GM12878 (cell line): Measurements from ENCODE around the gene MFSD11. TPM values are rescaled to one million over a fixed set of nuclear protein-coding genes. Genes with fewer than 3 reads are reported as not detected.

Source experiments
- ATAC-seq: fragments of 200-7000 bp; cut with Tn5 transposase; 3 replicates; pipeline ENCODE4 v1.9.1; 2020; ENCODE audit warnings: mild to moderate bottlenecking, moderate library complexity
- Bru-seq: library from RNA; stranded (reverse); fragments of 400-500 nt; gene quantifications from one replicate; lab custom pipeline; 2021; lab: Mats Ljungman, UMichigan
- BruChase-seq, 2 experiments: library from RNA; stranded (reverse); fragments of 400-500 nt; gene quantifications; one replicate each; lab custom pipeline; 2021; lab: Mats Ljungman, UMichigan
- BruUV-seq: library from RNA; stranded (reverse); fragments of 400-500 nt; replicated peaks from 2 replicates; lab custom pipeline; 2021; lab: Mats Ljungman, UMichigan
- CTCF ChIA-PET: fragments of 300-600 bp; sonication (Branson Sonifier 250); formaldehyde crosslinking; extraction: SDS; loops from one replicate; lab custom pipeline; 2021; ENCODE audit warnings: inconsistent platforms; lab: Yijun Ruan, JAX
- POLR2A ChIA-PET: fragments of 350-600 bp; formaldehyde crosslinking; extraction: SDS; loops from one replicate; lab custom pipeline; 2021; ENCODE audit warnings: inconsistent platforms; lab: Charles Lee
- RAD21 ChIA-PET: fragments of 300-600 bp; sonication (Branson Sonifier 250); formaldehyde crosslinking; loops from one replicate; lab custom pipeline; 2023; ENCODE audit warnings: antibody characterized with exemption; ENCODE audit not compliant: unreplicated experiment; lab: Charles Lee
- SMC1A ChIA-PET: fragments of 300-600 bp; sonication (Branson Sonifier 250); formaldehyde crosslinking; loops from one replicate; lab custom pipeline; 2023; ENCODE audit not compliant: unreplicated experiment, uncharacterized antibody; lab: Charles Lee
- DNase-seq: peaks from one replicate; pipeline ENCODE4 v3.0.0-alpha.2; 2011; ENCODE audit warnings: low read depth, low spot score
- FAIRE-seq: peaks from 3 replicates; lab custom pipeline; 2011; peaks lifted over from hg19 to GRCh38; lab: Jason Lieb, UNC
- H2AFZ ChIP-seq: 2 replicates; pipeline ENCODE4 v1.6.0; 2011; ENCODE audit warnings: low read depth, low read length, control low read depth; ENCODE audit not compliant: control insufficient read depth
- H3K27ac ChIP-seq: 2 replicates; pipeline ENCODE4 v1.5.1; 2011; ENCODE audit warnings: control low read depth; ENCODE audit not compliant: control insufficient read depth, insufficient read depth
- H3K27me3 ChIP-seq, 2 experiments: replicated peaks in 1 of 2; 2 replicates each; pipeline versions ENCODE4 v1.6.0 to v1.6.1; 2011; ENCODE audit warnings: low read length in 1 of 2; ENCODE audit not compliant: control insufficient read depth in 2 of 2, insufficient read depth in 2 of 2
- H3K36me3 ChIP-seq, 2 experiments: 2 replicates each; pipeline ENCODE4 v1.5.1; 2011; ENCODE audit warnings: low read length in 1 of 2; ENCODE audit not compliant: control insufficient read depth in 2 of 2, insufficient read depth in 2 of 2
- H3K4me1 ChIP-seq: 2 replicates; pipeline ENCODE4 v1.6.1; 2011; ENCODE audit warnings: mild to moderate bottlenecking, low read length, moderate library complexity, mixed read lengths; ENCODE audit not compliant: control insufficient read depth, insufficient read depth
- H3K4me2 ChIP-seq: 2 replicates; pipeline ENCODE4 v1.6.0; 2011; ENCODE audit warnings: control low read depth; ENCODE audit not compliant: control insufficient read depth, insufficient read depth
- H3K4me3 ChIP-seq: fragments of 200-600 bp; sonication (generic); 2 replicates; pipeline ENCODE4 v1.5.1; 2016
- H3K79me2 ChIP-seq: 2 replicates; pipeline ENCODE4 v1.6.0; 2011; ENCODE audit warnings: low read length; ENCODE audit not compliant: control insufficient read depth, insufficient read depth
- H3K9ac ChIP-seq: 2 replicates; pipeline ENCODE4 v1.8.0; 2011; ENCODE audit warnings: low read length, control low read depth, mixed read lengths; ENCODE audit not compliant: control insufficient read depth, insufficient read depth
- H3K9me3 ChIP-seq: replicated peaks from 3 replicates; pipeline ENCODE4 v1.5.1; 2011; ENCODE audit warnings: mild to moderate bottlenecking, low read length; ENCODE audit not compliant: control insufficient read depth, insufficient read depth
- H4K20me1 ChIP-seq: 2 replicates; pipeline ENCODE4 v1.6.0; 2011; ENCODE audit not compliant: control insufficient read depth, insufficient read depth
- BHLHE40 ChIP-seq, 2 experiments: fragments of 450-650 bp in 1 of 2; IDR thresholded peaks; 2 replicates each; pipeline ENCODE4 v1.6.1; 2011 to 2017; ENCODE audit warnings: low read depth in 2 of 2, borderline replicate concordance in 1 of 2, improper control_type of control experiment in 1 of 2, low read length in 1 of 2, mild to moderate bottlenecking in 1 of 2
- PML ChIP-seq: IDR thresholded peaks from 2 replicates; pipeline ENCODE4 v1.6.1; 2012; ENCODE audit warnings: low read length, inconsistent platforms
- SMAD1 ChIP-seq: fragments of 450-650 bp; IDR thresholded peaks from 2 replicates; pipeline ENCODE4 v1.6.1; 2018; ENCODE audit warnings: mild to moderate bottlenecking, low read depth; ENCODE audit not compliant: partially characterized antibody
- STAT3 ChIP-seq: IDR thresholded peaks from 2 replicates; pipeline ENCODE4 v1.6.1; 2011; ENCODE audit warnings: low read depth, low read length, improper control_type of control experiment
- WGBS: methylation state at CpG from one replicate; pipeline ENCODE4 v1.1.6; 2016; ENCODE audit warnings: low lambda C conversion rate; ENCODE audit not compliant: insufficient replicate concordance, insufficient coverage; ENCODE audit errors: missing lambda C conversion rate; 5-methylcytosine and 5-hydroxymethylcytosine counted together
- in situ Hi-C: fragments of 300-500 bp; cut with MboI; formaldehyde crosslinking; loops from 9 replicates; pipeline ENCODE4 v1.14.3; 2018; ENCODE audit warnings: mixed read lengths
- intact Hi-C: fragments of 100-400 bp; cut with micrococcal nuclease; formaldehyde crosslinking; loops from one replicate; pipeline ENCODE4 v1.14.2; 2022; ENCODE audit not compliant: unreplicated experiment
- long read RNA-seq, 2 experiments: library from polyadenylated mRNA; unstranded; transcript quantifications; one replicate each; pipeline ENCODE4 v2.0.0, GENCODE V29; 2019 to 2020
- polyA minus RNA-seq, 3 experiments: library from RNA; depleted of rRNA, polyadenylated mRNA; stranded (reverse); fragments of >200 nt; gene quantifications; 2 replicates each; pipeline ENCODE4 v1.2.3, GENCODE V29; 2011
- polyA plus RNA-seq, 11 experiments: library from polyadenylated mRNA; depleted of rRNA in 4 of 11; unstranded in 6 of 11; stranded (reverse) in 5 of 11; fragments of >200 nt; fragmentation: Nextera tagmentation in 4 of 11; fragmentation: Illumina TruSeq in 1 of 11; extraction: Ambion mirVana in 4 of 11; extraction: Trizol in 1 of 11; gene quantifications; 1 replicate in 1 of 11; 2 replicates in 10 of 11; pipeline versions ENCODE4 v1.2.1 to v1.2.3, GENCODE V29; 2011 to 2016; ENCODE audit warnings: inconsistent platforms in 2 of 11, missing spikeins in 2 of 11, low read depth in 1 of 11
- total RNA-seq, 4 experiments: library from RNA; depleted of rRNA in 3 of 4; stranded (reverse); fragments of >200 nt in 3 of 4; fragmentation: Illumina TruSeq in 1 of 4; extraction: Trizol in 1 of 4; gene quantifications; 2 replicates each; pipeline versions ENCODE4 v1.2.1 to v1.2.3, GENCODE V29; 2013 to 2021
- TF ChIP-seq, protein P1 (sequence below): fragments of 450-650 bp; IDR thresholded peaks from 2 replicates; pipeline ENCODE4 v1.6.1; 2016; ENCODE audit warnings: mild to moderate bottlenecking
- TF ChIP-seq, protein P2 (sequence below): fragments of 450-650 bp; formaldehyde crosslinking; IDR thresholded peaks from 2 replicates; pipeline ENCODE4 v1.4.0; 2020; ENCODE audit warnings: mild to moderate bottlenecking, moderate library complexity
- TF ChIP-seq, protein P3 (sequence below): fragments of 450-650 bp; IDR thresholded peaks from 2 replicates; pipeline ENCODE4 v1.6.1; 2017; ENCODE audit warnings: borderline replicate concordance

The MFSD11 gene
- total RNA-seq (2013; cell fraction: nucleolus; rRNA removed), result 116 TPM in 2 replicates
- total RNA-seq (2014; rRNA removed) (18.9 and 21.1 TPM in 2 replicates), total RNA-seq (2014; rRNA removed; fragmentation: Illumina TruSeq; extraction: Trizol) (13.0 and 13.7 TPM in 2 replicates), total RNA-seq (2021) (13.6 and 13.9 TPM in 2 replicates), polyA plus RNA-seq (2011; rRNA removed) (19.4 TPM in 2 replicates), polyA plus RNA-seq (2014; fragmentation: Illumina TruSeq; extraction: Trizol) (10.0 and 11.0 TPM in 2 replicates), polyA plus RNA-seq (2014; fragmentation: Nextera tagmentation; extraction: Ambion mirVana) (10 to 100 TPM; 11.2 to 15.8 TPM), polyA plus RNA-seq (2014; rRNA removed) (15.3 and 16.5 TPM in 2 replicates), polyA plus RNA-seq (2016; fragmentation: Nextera tagmentation; extraction: Ambion mirVana) (10 to 100 TPM; 17.0 to 19.0 TPM), polyA minus RNA-seq (2011; rRNA and poly(A)+ RNA removed) (35.3 and 45.0 TPM in 2 replicates), Bru-seq, nascent RNA (percentile 65 among the genes with signal in this experiment), BruChase-seq, experiment 1, labeled RNA remaining after a 6-hour chase (percentile 77 among the genes with signal in this experiment), BruChase-seq, experiment 2, labeled RNA remaining after a 2-hour chase (percentile 72 among the genes with signal in this experiment)
- polyA plus RNA-seq (2011; ENCODE audit: low read depth), result 11.4 TPM
- 16.8 and 18.3 TPM in 2 replicates for polyA plus RNA-seq (2011; cell fraction: cytosol; rRNA removed)
- 34.5 and 35.2 TPM in 2 replicates for polyA plus RNA-seq (2011; cell fraction: nucleus; rRNA removed)
- polyA plus RNA-seq (2012), result 11.9 and 14.2 TPM in 2 replicates
- polyA minus RNA-seq (2011; cell fraction: cytosol; rRNA and poly(A)+ RNA removed), result 6.8 and 11.8 TPM in 2 replicates
- polyA minus RNA-seq (2011; cell fraction: nucleus; rRNA and poly(A)+ RNA removed), result 21.5 and 37.0 TPM in 2 replicates
- long read RNA-seq, experiment 1, transcript MFSD11-217 (14 exons, 1,891 nt), result major isoform, 7 of 18 reads
- long read RNA-seq, experiment 1, partial matches to known transcripts, result 1 of 18 reads
- long read RNA-seq, experiment 1, other reads (novel, unspliced or antisense), result 5 of 18 reads
- long read RNA-seq, experiment 2, transcript MFSD11-211 (13 exons, 3,612 nt), result minor isoform, 5 of 67 reads
- long read RNA-seq, experiment 2, transcript MFSD11-217 (14 exons, 1,891 nt), result major isoform, 30 of 67 reads
- long read RNA-seq, experiment 2, partial matches to known transcripts, result 0 of 67 reads
- long read RNA-seq, experiment 2, other reads (novel, unspliced or antisense), result 27 of 67 reads

DNA sequence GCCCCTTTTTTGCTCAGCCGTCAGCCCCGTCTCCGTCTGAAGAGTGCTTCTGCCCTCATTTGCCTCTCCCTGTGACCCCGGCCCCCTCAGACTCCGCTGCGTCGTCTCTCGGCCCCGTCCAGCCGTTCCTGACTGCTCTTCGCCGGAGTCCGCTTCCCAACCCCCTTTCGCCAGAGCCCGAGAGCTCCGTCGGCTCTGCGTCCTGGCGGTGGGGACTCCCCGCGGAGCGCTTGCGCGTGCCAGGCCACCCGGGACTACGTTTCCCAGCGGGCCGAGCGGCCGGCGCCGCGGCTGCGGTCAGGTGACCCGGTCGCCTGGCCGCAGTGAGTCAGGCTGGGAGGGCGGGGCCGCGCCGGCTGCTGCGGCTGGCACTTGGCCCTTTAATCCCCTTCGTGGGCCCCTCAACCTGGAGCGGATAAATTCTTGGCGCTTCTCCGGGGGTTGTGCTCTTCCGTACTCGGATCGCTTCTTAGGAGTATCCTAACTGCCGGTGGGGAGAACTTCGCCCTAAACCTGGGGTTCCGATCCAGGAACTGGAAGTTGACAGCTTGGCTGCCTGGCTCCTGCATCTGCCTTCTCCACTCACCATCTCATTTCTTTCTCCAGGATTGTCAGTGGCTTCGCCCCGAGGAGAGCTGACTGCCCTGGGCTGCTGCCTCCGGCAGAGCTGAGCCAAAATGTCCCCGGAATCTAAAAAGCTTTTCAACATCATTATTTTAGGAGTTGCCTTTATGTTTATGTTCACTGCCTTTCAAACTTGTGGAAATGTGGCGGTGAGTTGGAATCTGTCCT is at the start of gene MFSD11:
TSS of gene MFSD11 (plus strand) at position 444 of the 792 bp plus-strand sequence. CDS start at position 678, 234 bp downstream.
- Histone ChIP-seq H3K36me3 (peaks cover 7 to 20% of the 10 kb centered on the region in 2 experiments), H3K4me3 (peak within 1 kb of the TSS; percentile 92), H3K27ac (peak within 1 kb of the TSS; percentile 91), H4K20me1 (no peaks in the 10 kb centered on the region; the same call in 1 of the 2 replicates), H3K79me2 (peaks cover 60% of the 10 kb centered on the region), H3K27me3 (no peaks in the 10 kb centered on the region), H3K4me1 (no peaks in the 10 kb centered on the region; the same call in 1 of the 2 replicates), H2AFZ (peak within 1 kb of the TSS; percentile 80), H3K9ac (peak within 1 kb of the TSS; percentile 97), H3K9me3 (no peaks in the 10 kb centered on the region; the same call in 2 of the 3 replicates), H3K4me2 (peak within 1 kb of the TSS; percentile 90)
- peak; percentile 79 for ATAC-seq
- ChIA-PET CTCF (interaction anchor here (1.1 to 1.3 kb wide), 4 partner anchors 10 to 23 kb away, joined by 3 to 5 read pairs (median 4); no protein-coding TSS in a partner anchor), POLR2A (interaction anchor here (0.6 to 6.4 kb wide), 3 partner anchors 9 to 66 kb away, joined by 3 to 60 read pairs (median 4); partner anchors contain the start of genes JMJD6 and METTL23), SMC1A (interaction anchor here (0.6 to 2.8 kb wide), 3 partner anchors 9 to 17 kb away, joined by 3 to 10 read pairs (median 5); partner anchors contain the start of gene METTL23), RAD21 (interaction anchor here (0.8 to 2.1 kb wide), 5 partner anchors 10 to 473 kb away, joined by 3 to 12 read pairs (median 4); no protein-coding TSS in a partner anchor)
- no peak for FAIRE-seq
- no peak for DNase-seq
- in situ Hi-C loops (no loop called here), intact Hi-C loops (loop anchor here (10.0 kb wide), 1 partner anchor 347 kb away; no protein-coding TSS in a partner anchor)
- under 1% methylated on average over 57 of the region's 57 CpGs for WGBS
- no TSS peak for BruUV-seq
- TF ChIP-seq BHLHE40 (IDR thresholded peaks at IDR 0.05; ENCODE audit: borderline replicate concordance in 1 of 2, low read depth in 2 of 2, low read length in 1 of 2) (peak; percentile 95 to 99), SMAD1 (no peak), PML (peak; percentile 29; the same call in 1 of the 2 replicates), STAT3 (no peak)
- TF ChIP-seq, protein P1, sequence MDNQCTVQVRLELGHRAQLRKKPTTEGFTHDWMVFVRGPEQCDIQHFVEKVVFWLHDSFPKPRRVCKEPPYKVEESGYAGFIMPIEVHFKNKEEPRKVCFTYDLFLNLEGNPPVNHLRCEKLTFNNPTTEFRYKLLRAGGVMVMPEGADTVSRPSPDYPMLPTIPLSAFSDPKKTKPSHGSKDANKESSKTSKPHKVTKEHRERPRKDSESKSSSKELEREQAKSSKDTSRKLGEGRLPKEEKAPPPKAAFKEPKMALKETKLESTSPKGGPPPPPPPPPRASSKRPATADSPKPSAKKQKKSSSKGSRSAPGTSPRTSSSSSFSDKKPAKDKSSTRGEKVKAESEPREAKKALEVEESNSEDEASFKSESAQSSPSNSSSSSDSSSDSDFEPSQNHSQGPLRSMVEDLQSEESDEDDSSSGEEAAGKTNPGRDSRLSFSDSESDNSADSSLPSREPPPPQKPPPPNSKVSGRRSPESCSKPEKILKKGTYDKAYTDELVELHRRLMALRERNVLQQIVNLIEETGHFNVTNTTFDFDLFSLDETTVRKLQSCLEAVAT, result peak; percentile 23; the same call in 1 of the 2 replicates
- TF ChIP-seq, protein P2, sequence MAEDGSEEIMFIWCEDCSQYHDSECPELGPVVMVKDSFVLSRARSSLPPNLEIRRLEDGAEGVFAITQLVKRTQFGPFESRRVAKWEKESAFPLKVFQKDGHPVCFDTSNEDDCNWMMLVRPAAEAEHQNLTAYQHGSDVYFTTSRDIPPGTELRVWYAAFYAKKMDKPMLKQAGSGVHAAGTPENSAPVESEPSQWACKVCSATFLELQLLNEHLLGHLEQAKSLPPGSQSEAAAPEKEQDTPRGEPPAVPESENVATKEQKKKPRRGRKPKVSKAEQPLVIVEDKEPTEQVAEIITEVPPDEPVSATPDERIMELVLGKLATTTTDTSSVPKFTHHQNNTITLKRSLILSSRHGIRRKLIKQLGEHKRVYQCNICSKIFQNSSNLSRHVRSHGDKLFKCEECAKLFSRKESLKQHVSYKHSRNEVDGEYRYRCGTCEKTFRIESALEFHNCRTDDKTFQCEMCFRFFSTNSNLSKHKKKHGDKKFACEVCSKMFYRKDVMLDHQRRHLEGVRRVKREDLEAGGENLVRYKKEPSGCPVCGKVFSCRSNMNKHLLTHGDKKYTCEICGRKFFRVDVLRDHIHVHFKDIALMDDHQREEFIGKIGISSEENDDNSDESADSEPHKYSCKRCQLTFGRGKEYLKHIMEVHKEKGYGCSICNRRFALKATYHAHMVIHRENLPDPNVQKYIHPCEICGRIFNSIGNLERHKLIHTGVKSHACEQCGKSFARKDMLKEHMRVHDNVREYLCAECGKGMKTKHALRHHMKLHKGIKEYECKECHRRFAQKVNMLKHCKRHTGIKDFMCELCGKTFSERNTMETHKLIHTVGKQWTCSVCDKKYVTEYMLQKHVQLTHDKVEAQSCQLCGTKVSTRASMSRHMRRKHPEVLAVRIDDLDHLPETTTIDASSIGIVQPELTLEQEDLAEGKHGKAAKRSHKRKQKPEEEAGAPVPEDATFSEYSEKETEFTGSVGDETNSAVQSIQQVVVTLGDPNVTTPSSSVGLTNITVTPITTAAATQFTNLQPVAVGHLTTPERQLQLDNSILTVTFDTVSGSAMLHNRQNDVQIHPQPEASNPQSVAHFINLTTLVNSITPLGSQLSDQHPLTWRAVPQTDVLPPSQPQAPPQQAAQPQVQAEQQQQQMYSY (CRISPR knock-in tag), result no peak
- TF ChIP-seq, protein P3, sequence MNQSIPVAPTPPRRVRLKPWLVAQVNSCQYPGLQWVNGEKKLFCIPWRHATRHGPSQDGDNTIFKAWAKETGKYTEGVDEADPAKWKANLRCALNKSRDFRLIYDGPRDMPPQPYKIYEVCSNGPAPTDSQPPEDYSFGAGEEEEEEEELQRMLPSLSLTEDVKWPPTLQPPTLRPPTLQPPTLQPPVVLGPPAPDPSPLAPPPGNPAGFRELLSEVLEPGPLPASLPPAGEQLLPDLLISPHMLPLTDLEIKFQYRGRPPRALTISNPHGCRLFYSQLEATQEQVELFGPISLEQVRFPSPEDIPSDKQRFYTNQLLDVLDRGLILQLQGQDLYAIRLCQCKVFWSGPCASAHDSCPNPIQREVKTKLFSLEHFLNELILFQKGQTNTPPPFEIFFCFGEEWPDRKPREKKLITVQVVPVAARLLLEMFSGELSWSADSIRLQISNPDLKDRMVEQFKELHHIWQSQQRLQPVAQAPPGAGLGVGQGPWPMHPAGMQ, result no peak
